Tibial nerve (tissue), 3 donors: ENCODE measurements around the gene RNASE1.

Source experiments
- CTCF ChIP-seq, 5 experiments: fragments of 200-600 bp in 3 of 5; fragments of 450-650 bp in 2 of 5; sonication (generic) in 3 of 5; IDR thresholded peaks; one replicate each; pipeline ENCODE4 v1.5.1; 2016 to 2019; ENCODE audit warnings: antibody characterized with exemption in 5 of 5, mild to moderate bottlenecking in 3 of 5, moderate library complexity in 2 of 5
- POLR2A ChIP-seq, 2 donors: fragments of 450-650 bp; IDR thresholded peaks; one replicate each; pipeline ENCODE4 v1.6.1; 2017; ENCODE audit warnings: antibody characterized with exemption in 2 of 2, mild to moderate bottlenecking in 2 of 2, moderate library complexity in 2 of 2

- TF ChIP-seq CTCF (IDR thresholded peaks at IDR 0.05) (no peak), POLR2A (IDR thresholded peaks at IDR 0.05) (no peak)
Observed at GRCh38 chr14:20751963-20752562, 50.6 kb downstream of the RNASE1 start.
